HCT116 (cell line): ENCODE measurements around the gene PLCB1. TPM values are rescaled to one million over a fixed set of nuclear protein-coding genes. Genes with fewer than 3 reads are reported as not detected.

Source experiments
- ATAC-seq: fragments of 200-7000 bp; cut with Tn5 transposase; 2 replicates; pipeline ENCODE4 v1.9.1; 2020; ENCODE audit warnings: mild to moderate bottlenecking, moderate library complexity
- BruUV-seq: library from RNA; stranded (reverse); fragments of 400-500 nt; replicated peaks from 2 replicates; lab custom pipeline; 2021; lab: Mats Ljungman, UMichigan
- CTCF ChIA-PET: fragments of 300-600 bp; sonication (Branson Sonifier 250); formaldehyde crosslinking; loops from one replicate; lab custom pipeline; 2021; ENCODE audit warnings: antibody characterized with exemption; lab: Charles Lee
- POLR2A ChIA-PET: fragments of 300-600, 350-600 bp; sonication (Branson Sonifier 250); formaldehyde crosslinking; loops from one replicate; lab custom pipeline; 2021; ENCODE audit warnings: antibody characterized with exemption; lab: Charles Lee
- RAD21 ChIA-PET, 2 experiments: fragments of 300-600 bp; sonication (Branson Sonifier 250); formaldehyde crosslinking; loops; one replicate each; lab custom pipeline; 2023; ENCODE audit warnings: low total read pairs in 2 of 2; ENCODE audit not compliant: uncharacterized antibody in 2 of 2, unreplicated experiment in 2 of 2, low non-redundant PET in 1 of 2; lab: Charles Lee
- DNase-seq: peaks from one replicate; pipeline ENCODE4 v3.0.0-alpha.2; 2010; ENCODE audit warnings: low read depth, low spot score
- H2AFZ ChIP-seq: fragments of 200-600 bp; shearing (Covaris generic), sonication (generic); 2 replicates; pipeline ENCODE4 v1.6.1; 2017; ENCODE audit warnings: low read depth, mixed run types, mixed read lengths, antibody characterized with exemption, low read length; ENCODE audit not compliant: poor library complexity, severe bottlenecking
- H3K27ac ChIP-seq: 2 replicates; pipeline ENCODE4 v1.5.1; 2012; ENCODE audit warnings: low read depth, low read length
- H3K27me3 ChIP-seq: fragments of 200-600 bp; sonication (generic); 2 replicates; pipeline ENCODE4 v1.6.1; 2016; ENCODE audit warnings: mixed run types, low read length, mixed read lengths; ENCODE audit not compliant: insufficient read depth
- H3K36me3 ChIP-seq, 2 experiments: fragments of 200-500 bp in 1 of 2; fragments of 200-600 bp in 1 of 2; sonication (Bioruptor generic) in 1 of 2; sonication (generic) in 1 of 2; 2 replicates each; pipeline versions ENCODE4 v1.5.1 to v1.6.1; 2014 to 2016; ENCODE audit warnings: low read length in 2 of 2, inconsistent platforms in 1 of 2, mixed read lengths in 1 of 2, mixed run types in 1 of 2; ENCODE audit not compliant: insufficient read depth in 2 of 2, control insufficient read depth in 1 of 2
- H3K4me1 ChIP-seq, 2 experiments: fragments of 200-600 bp in 1 of 2; sonication (generic) in 1 of 2; 2 replicates each; pipeline versions ENCODE4 v1.5.1 to v1.6.1; 2012 to 2017; ENCODE audit warnings: low read length in 2 of 2, inconsistent platforms in 1 of 2, mild to moderate bottlenecking in 1 of 2, mixed read lengths in 1 of 2, mixed run types in 1 of 2, moderate library complexity in 1 of 2; ENCODE audit not compliant: insufficient read depth in 2 of 2, control insufficient read depth in 1 of 2
- H3K4me2 ChIP-seq: fragments of 200-600 bp; sonication (generic); 2 replicates; pipeline ENCODE4 v1.6.1; 2017; ENCODE audit warnings: mixed run types, low read length, mixed read lengths
- H3K4me3 ChIP-seq, 2 experiments: fragments of 200-600 bp in 1 of 2; sonication (generic) in 1 of 2; replicated peaks in 1 of 2; 2 replicates each; pipeline ENCODE4 v1.5.1; 2011 to 2016; ENCODE audit warnings: low read length in 2 of 2, control low read depth in 1 of 2, low read depth in 1 of 2, mild to moderate bottlenecking in 1 of 2, mixed read lengths in 1 of 2, mixed run types in 1 of 2
- H3K79me2 ChIP-seq: fragments of 200-600 bp; sonication (generic); 2 replicates; pipeline ENCODE4 v1.6.1; 2017; ENCODE audit warnings: mild to moderate bottlenecking, mixed run types, low read length, moderate library complexity, mixed read lengths; ENCODE audit not compliant: insufficient read depth
- H3K9ac ChIP-seq: fragments of 200-600 bp; sonication (generic); 2 replicates; pipeline ENCODE4 v1.6.1; 2016; ENCODE audit warnings: low read length, mixed read lengths
- H3K9me2 ChIP-seq: fragments of 200-600 bp; sonication (generic), shearing (Covaris generic); 2 replicates; pipeline ENCODE4 v1.6.1; 2017; ENCODE audit warnings: mixed run types, mild to moderate bottlenecking, moderate library complexity; ENCODE audit not compliant: insufficient read depth
- H3K9me3 ChIP-seq, 2 experiments: fragments of 200-500 bp in 1 of 2; fragments of 200-600 bp in 1 of 2; sonication (Bioruptor generic) in 1 of 2; sonication (generic) in 1 of 2; 2 replicates each; pipeline ENCODE4 v1.6.1; 2014 to 2017; ENCODE audit warnings: low read length in 2 of 2, mixed read lengths in 2 of 2, inconsistent platforms in 1 of 2, low read depth in 1 of 2, mild to moderate bottlenecking in 1 of 2, mixed run types in 1 of 2, moderate library complexity in 1 of 2; ENCODE audit not compliant: control insufficient read depth in 1 of 2, insufficient read depth in 1 of 2
- H4K20me1 ChIP-seq: fragments of 200-600 bp; sonication (generic), shearing (Covaris generic); 2 replicates; pipeline ENCODE4 v1.6.1; 2017; ENCODE audit warnings: mixed run types, mild to moderate bottlenecking, moderate library complexity; ENCODE audit not compliant: insufficient read depth
- CBX3 ChIP-seq: IDR thresholded peaks from 2 replicates; pipeline ENCODE4 v1.6.1; 2012; ENCODE audit warnings: low read depth
- CEBPB ChIP-seq: IDR thresholded peaks from 2 replicates; pipeline ENCODE4 v1.6.1; 2012; ENCODE audit warnings: low read depth
- CTCF ChIP-seq, 3 experiments: fragments of 200-600 bp in 1 of 3; sonication (generic) in 1 of 3; IDR thresholded peaks in 2 of 3; conservative IDR thresholded peaks in 1 of 3; 2 replicates each; pipeline ENCODE4 v1.5.1; 2012 to 2017; ENCODE audit warnings: low read depth in 2 of 3, low read length in 2 of 3, antibody characterized with exemption in 1 of 3, borderline replicate concordance in 1 of 3, control low read depth in 1 of 3, mild to moderate bottlenecking in 1 of 3, mixed read lengths in 1 of 3, mixed run types in 1 of 3, moderate library complexity in 1 of 3; ENCODE audit not compliant: insufficient read depth in 1 of 3
- EGR1 ChIP-seq: IDR thresholded peaks from 2 replicates; pipeline ENCODE4 v1.6.1; 2012; ENCODE audit warnings: low read depth
- ELF1 ChIP-seq: IDR thresholded peaks from 2 replicates; pipeline ENCODE4 v1.6.1; 2012; ENCODE audit warnings: low read depth, borderline replicate concordance
- EZH2 ChIP-seq: fragments of 200-600 bp; sonication (generic); IDR thresholded peaks from 2 replicates; pipeline ENCODE4 v1.6.1; 2017; ENCODE audit warnings: antibody characterized with exemption, mixed run types
- EZH2phosphoT487 ChIP-seq: fragments of 200-600 bp; IDR thresholded peaks from 2 replicates; pipeline ENCODE4 v1.6.1; 2018; ENCODE audit warnings: antibody characterized with exemption, borderline replicate concordance
- POLR2A ChIP-seq: IDR thresholded peaks from 2 replicates; pipeline ENCODE4 v1.7.0; 2011; ENCODE audit warnings: borderline replicate concordance; ENCODE audit not compliant: insufficient read depth, insufficient read length; ENCODE audit errors: extremely low read depth
- RAD21 ChIP-seq: IDR thresholded peaks from 2 replicates; pipeline ENCODE4 v1.6.1; 2012; ENCODE audit warnings: low read depth, mild to moderate bottlenecking
- REST ChIP-seq: IDR thresholded peaks from 2 replicates; pipeline ENCODE4 v1.6.1; 2012; ENCODE audit warnings: low read depth
- SRF ChIP-seq: IDR thresholded peaks from 2 replicates; pipeline ENCODE4 v1.6.1; 2012; ENCODE audit warnings: low read depth
- ZFX ChIP-seq: fragments of 450-650 bp; IDR thresholded peaks from 2 replicates; pipeline ENCODE4 v1.6.1; 2017
- intact Hi-C: fragments of 100-400 bp; cut with micrococcal nuclease; formaldehyde crosslinking; loops from 2 replicates; pipeline ENCODE4 v1.10.0; 2022
- total RNA-seq: library from RNA; stranded (reverse); gene quantifications from one replicate; pipeline ENCODE4 v1.2.1, GENCODE V29; 2021; ENCODE audit not compliant: unreplicated experiment

The PLCB1 gene
- total RNA-seq, 1 experiment from 2014 or later = 15.8 TPM

- H3K4me1 ChIP-seq = no peaks in the 10 kb centered on the region
- no peak overlapping the region for H3K27ac ChIP-seq
- TF ChIP-seq CEBPB (no peak), REST (no peak), ELF1 (no peak), CBX3 (no peak), EZH2phosphoT487 (no peak)
- H3K4me3 ChIP-seq = no peak overlapping the region
- ChIA-PET POLR2A (no interaction called here), RAD21 (no interaction called here), CTCF (no interaction called here)
- H3K4me2 ChIP-seq = no peak overlapping the region
- no peak for ATAC-seq
- intact Hi-C loops = no loop called here
- no peaks in the 10 kb centered on the region for H3K27me3 ChIP-seq
- no peaks in the 10 kb centered on the region for H3K9me2 ChIP-seq
- no peak for DNase-seq
- no peaks in the 10 kb centered on the region for H4K20me1 ChIP-seq
- H3K9me3 ChIP-seq = no peaks in the 10 kb centered on the region
- H2AFZ ChIP-seq = no peak overlapping the region
- no peaks in the 10 kb centered on the region for H3K79me2 ChIP-seq
- BruUV-seq = no TSS peak
- H3K9ac ChIP-seq = no peak overlapping the region
- no peaks in the 10 kb centered on the region for H3K36me3 ChIP-seq
Observed at GRCh38 chr20:8656335-8656734, 524.3 kb downstream of the PLCB1 start.

- Histone ChIP-seq H3K4me3 (no peak overlapping the region), H2AFZ (no peak overlapping the region), H3K79me2 (no peaks in the 10 kb centered on the region), H3K9ac (no peak overlapping the region), H3K9me3 (no peaks in the 10 kb centered on the region), H3K27me3 (no peaks in the 10 kb centered on the region), H4K20me1 (no peaks in the 10 kb centered on the region), H3K4me1 (no peaks in the 10 kb centered on the region), H3K36me3 (no peaks in the 10 kb centered on the region), H3K4me2 (no peak overlapping the region), H3K27ac (no peak overlapping the region), H3K9me2 (no peaks in the 10 kb centered on the region)
- intact Hi-C loops = no loop called here
- CTCF ChIA-PET = no interaction called here
- no peak for ATAC-seq
- no peak for DNase-seq
- POLR2A ChIA-PET = no interaction called here
- BruUV-seq = no TSS peak
- RAD21 ChIA-PET = no interaction called here
- TF ChIP-seq ZFX (no peak), ELF1 (no peak), REST (no peak), POLR2A (no peak), EZH2 (no peak), CTCF (IDR thresholded peaks at IDR 0.05 in 2 of 3, conservative IDR thresholded peaks at IDR 0.05 in 1 of 3; ENCODE audit: borderline replicate concordance in 1 of 3, insufficient read depth in 1 of 3, low read depth in 2 of 3, low read length in 2 of 3) (no peak), CBX3 (no peak), SRF (no peak), RAD21 (no peak), EGR1 (no peak)
Observed at GRCh38 chr20:8657664-8658063, 525.6 kb downstream of the PLCB1 start.
